HepG2 (cell line): ENCODE data around the gene HMX1. TPM values are rescaled to one million over a fixed set of nuclear protein-coding genes. Genes with fewer than 3 reads are reported as not detected.

ENCODE experiments used
- ATAC-seq: fragments of 200-7000 bp; cut with Tn5 transposase; 3 replicates; pipeline ENCODE4 v1.9.1; 2020; ENCODE audit warnings: mild to moderate bottlenecking, moderate library complexity
- BruUV-seq: library from RNA; stranded (reverse); fragments of 400-500 nt; replicated peaks from 2 replicates; lab custom pipeline; 2021; lab: Mats Ljungman, UMichigan
- CTCF ChIA-PET: fragments of 300-600 bp; formaldehyde crosslinking; extraction: SDS; loops from one replicate; lab custom pipeline; 2021; ENCODE audit warnings: low total read pairs, inconsistent platforms, low intra/inter-chr PET ratio; lab: Yijun Ruan, JAX
- POLR2A ChIA-PET: fragments of 350-600 bp; sonication (Branson Sonifier 250); formaldehyde crosslinking; loops from one replicate; lab custom pipeline; 2020; ENCODE audit warnings: antibody characterized with exemption, inconsistent platforms; lab: Yijun Ruan, JAX
- DNase-seq: peaks from one replicate; pipeline ENCODE4 v3.0.0-alpha.2; 2015; ENCODE audit warnings: low spot score
- FAIRE-seq: peaks from 3 replicates; lab custom pipeline; 2011; peaks lifted over from hg19 to GRCh38; lab: Jason Lieb, UNC
- H2AFZ ChIP-seq: one replicate; pipeline ENCODE4 v1.6.1; 2011; ENCODE audit warnings: low read length, inconsistent platforms
- H3K27ac ChIP-seq: fragments of 300-600 bp; 3 replicates; pipeline ENCODE4 v1.8.0; 2011; ENCODE audit warnings: mixed run types, mild to moderate bottlenecking, mixed read lengths, low read length, inconsistent platforms; ENCODE audit not compliant: insufficient read depth; ENCODE audit errors: extremely low read length
- H3K27me3 ChIP-seq, 2 experiments: fragments of 200-600 bp in 1 of 2; 2 replicates in 1 of 2; 3 replicates in 1 of 2; pipeline versions ENCODE4 v1.6.0 to v1.8.0; 2011; ENCODE audit warnings: low read length in 2 of 2, mild to moderate bottlenecking in 2 of 2, moderate library complexity in 2 of 2, inconsistent platforms in 1 of 2; ENCODE audit not compliant: insufficient read depth in 2 of 2, control insufficient read depth in 1 of 2
- H3K36me3 ChIP-seq, 2 experiments: fragments of 200-600 bp in 1 of 2; replicated peaks in 1 of 2; 2 replicates in 1 of 2; 3 replicates in 1 of 2; pipeline versions ENCODE4 v1.5.1 to v1.8.0; 2011; ENCODE audit warnings: low read length in 2 of 2, inconsistent platforms in 1 of 2; ENCODE audit not compliant: insufficient read depth in 2 of 2, control insufficient read depth in 1 of 2
- H3K4me1 ChIP-seq: 2 replicates; pipeline ENCODE4 v1.5.1; 2012; ENCODE audit warnings: low read length, inconsistent platforms; ENCODE audit not compliant: insufficient read depth
- H3K4me2 ChIP-seq: 2 replicates; pipeline ENCODE4 v1.6.0; 2011; ENCODE audit warnings: low read depth, low read length, inconsistent platforms
- H3K4me3 ChIP-seq, 3 experiments: fragments of 200-600 bp in 1 of 3; sonication (generic), shearing (Covaris generic) in 1 of 3; replicated peaks in 1 of 3; 2 replicates each; pipeline ENCODE4 v1.5.1; 2011 to 2016; ENCODE audit warnings: low read length in 3 of 3, inconsistent platforms in 2 of 3, low read depth in 2 of 3, mild to moderate bottlenecking in 2 of 3, control low read depth in 1 of 3, mixed read lengths in 1 of 3; ENCODE audit not compliant: insufficient read depth in 1 of 3
- H3K79me2 ChIP-seq: one replicate; pipeline ENCODE4 v1.6.1; 2011; ENCODE audit warnings: low read length, inconsistent platforms; ENCODE audit not compliant: insufficient read depth
- H3K9ac ChIP-seq: 2 replicates; pipeline ENCODE4 v1.6.0; 2011; ENCODE audit warnings: mild to moderate bottlenecking, low read depth, low read length, inconsistent platforms; ENCODE audit not compliant: insufficient read depth
- H3K9me3 ChIP-seq: 2 replicates; pipeline ENCODE4 v1.5.1; 2012; ENCODE audit warnings: mild to moderate bottlenecking, low read length
- H4K20me1 ChIP-seq: 2 replicates; pipeline ENCODE4 v1.6.0; 2011; ENCODE audit warnings: inconsistent platforms, mild to moderate bottlenecking, low read length, moderate library complexity; ENCODE audit not compliant: insufficient read depth
- ATF7-NPFF ChIP-seq: sonication (generic); formaldehyde crosslinking; IDR thresholded peaks from 2 replicates; pipeline ENCODE4 v1.8.1; 2023; ENCODE audit warnings: mild to moderate bottlenecking, low read depth, missing genetic modification reagents, moderate library complexity
- BRD4 ChIP-seq: sonication (generic); formaldehyde crosslinking; IDR thresholded peaks from 2 replicates; pipeline ENCODE4 v1.4.0; 2020; ENCODE audit warnings: missing genetic modification reagents
- CC2D1A ChIP-seq: sonication (generic); formaldehyde crosslinking; IDR thresholded peaks from 2 replicates; pipeline ENCODE4 v1.8.1; 2023; ENCODE audit warnings: mild to moderate bottlenecking, missing genetic modification reagents
- IKZF1 ChIP-seq: fragments of 450-650 bp; IDR thresholded peaks from 2 replicates; pipeline ENCODE4 v1.7.1; 2016
- KLF15 ChIP-seq: sonication (generic); formaldehyde crosslinking; IDR thresholded peaks from 2 replicates; pipeline ENCODE4 v1.8.1; 2023; ENCODE audit warnings: borderline replicate concordance, mild to moderate bottlenecking, inconsistent platforms, missing genetic modification reagents, mixed read lengths
- MAZ ChIP-seq, 2 experiments: sonication (generic) in 1 of 2; formaldehyde crosslinking in 1 of 2; IDR thresholded peaks; 2 replicates each; pipeline versions ENCODE4 v1.5.0 to v1.6.1; 2012 to 2020; ENCODE audit warnings: low read depth in 2 of 2, mild to moderate bottlenecking in 2 of 2, borderline replicate concordance in 1 of 2, improper control_type of control experiment in 1 of 2, low read length in 1 of 2, missing genetic modification reagents in 1 of 2, moderate library complexity in 1 of 2
- MLX ChIP-seq: IDR thresholded peaks from 2 replicates; pipeline ENCODE4 v1.6.1; 2016
- PRPF4 ChIP-seq: fragments of 200-400 bp; formaldehyde crosslinking; IDR thresholded peaks from 2 replicates; pipeline ENCODE4 v1.6.1; 2016; ENCODE audit warnings: low read length, low read depth; ENCODE audit not compliant: poor library complexity, severe bottlenecking
- RBAK ChIP-seq: sonication (generic); formaldehyde crosslinking; IDR thresholded peaks from 2 replicates; pipeline ENCODE4 v1.5.1; 2020; ENCODE audit warnings: mild to moderate bottlenecking, missing genetic modification reagents
- TERF1 ChIP-seq: sonication (generic); formaldehyde crosslinking; IDR thresholded peaks from 2 replicates; pipeline ENCODE4 v1.8.0; 2022; ENCODE audit warnings: mild to moderate bottlenecking, missing genetic modification reagents, moderate library complexity
- ZNF18 ChIP-seq: sonication (generic); formaldehyde crosslinking; IDR thresholded peaks from 2 replicates; pipeline ENCODE4 v1.8.0; 2022; ENCODE audit warnings: mild to moderate bottlenecking, missing genetic modification reagents; ENCODE audit not compliant: insufficient replicate concordance
- ZNF234 ChIP-seq: sonication (generic); formaldehyde crosslinking; conservative IDR thresholded peaks from 2 replicates; pipeline ENCODE4 v1.5.1; 2020; ENCODE audit warnings: mild to moderate bottlenecking, missing genetic modification reagents
- ZNF292 ChIP-seq: sonication (generic); formaldehyde crosslinking; IDR thresholded peaks from 2 replicates; pipeline ENCODE4 v1.8.1; 2022; ENCODE audit warnings: mild to moderate bottlenecking, low read depth, missing genetic modification reagents, borderline replicate concordance
- ZNF562 ChIP-seq: sonication (generic); formaldehyde crosslinking; IDR thresholded peaks from 2 replicates; pipeline ENCODE4 v1.8.0; 2022; ENCODE audit warnings: missing genetic modification reagents, borderline replicate concordance
- WGBS: methylation state at CpG from one replicate; pipeline ENCODE4 v1.1.6; 2017; ENCODE audit warnings: low lambda C conversion rate; 5-methylcytosine and 5-hydroxymethylcytosine counted together
- in situ Hi-C: cut with HindIII; loops from 2 replicates; pipeline ENCODE4 v1.10.0; 2017; ENCODE audit warnings: low pct_unique_long_range_greater_than_20kb; ENCODE audit not compliant: extremely low pct_ligation_motif_present
- intact Hi-C: fragments of 100-400 bp; cut with micrococcal nuclease; formaldehyde crosslinking; loops from one replicate; pipeline ENCODE4 v1.10.0; 2022; ENCODE audit not compliant: unreplicated experiment
- polyA plus RNA-seq, 8 experiments: library from polyadenylated mRNA; depleted of rRNA in 3 of 8; stranded (reverse) in 7 of 8; unstranded in 1 of 8; fragments of >200 nt; fragmentation: Illumina TruSeq in 4 of 8; extraction: Trizol in 4 of 8; gene quantifications; 2 replicates each; pipeline versions ENCODE4 v1.2.1 to v1.2.3, GENCODE V29; 2011 to 2016; ENCODE audit warnings: low read depth in 4 of 8, missing spikeins in 1 of 8, mixed read lengths in 1 of 8; ENCODE audit not compliant: insufficient read depth in 1 of 8
- total RNA-seq, 5 experiments: library from RNA; depleted of rRNA; stranded (reverse); fragments of >200 nt; fragmentation: Illumina TruSeq; extraction: Trizol; gene quantifications; 2 replicates each; pipeline ENCODE4 v1.2.3, GENCODE V29; 2016; ENCODE audit warnings: low read depth in 1 of 5
- TF ChIP-seq, protein P1 (sequence below): sonication (generic); formaldehyde crosslinking; IDR thresholded peaks from 2 replicates; pipeline ENCODE4 v1.4.0; 2020; ENCODE audit warnings: mild to moderate bottlenecking, missing genetic modification reagents, borderline replicate concordance
- TF ChIP-seq, protein P2 (sequence below): sonication (generic); formaldehyde crosslinking; IDR thresholded peaks from 2 replicates; pipeline ENCODE4 v1.4.0; 2020; ENCODE audit warnings: mild to moderate bottlenecking, missing genetic modification reagents

HMX1 gene
- total and polyA plus RNA-seq, 2 of the 13 experiments (the other 11 are each of a cell fraction or from before 2014, with no cell fraction given): not detected

- Histone ChIP-seq H4K20me1 (no peaks in the 10 kb centered on the region), H3K4me3 (no peak overlapping the region), H3K79me2 (no peaks in the 10 kb centered on the region), H3K36me3 (no peaks in the 10 kb centered on the region), H3K9ac (no peak overlapping the region), H3K9me3 (no peaks in the 10 kb centered on the region), H3K4me2 (no peak overlapping the region), H2AFZ (no peak overlapping the region), H3K27ac (no peak overlapping the region), H3K27me3 (peaks cover 19 to 89% of the 10 kb centered on the region in 2 experiments), H3K4me1 (no peaks in the 10 kb centered on the region)
- ATAC-seq (no peak), DNase-seq (no peak), FAIRE-seq (no peak)
- ChIA-PET CTCF (no interaction called here), POLR2A (no interaction called here)
- WGBS: 23% methylated on average over 10 of the region's 15 CpGs
- no TSS peak for BruUV-seq
- TF ChIP-seq CC2D1A (CRISPR knock-in tag) (no peak), ZNF562 (CRISPR knock-in tag) (no peak), ZNF292 (CRISPR knock-in tag) (no peak), ZNF234 (no peak), ATF7-NPFF (no peak), TERF1 (CRISPR knock-in tag) (no peak), KLF15 (CRISPR knock-in tag) (no peak), BRD4 (CRISPR knock-in tag) (no peak), PRPF4 (no peak), ZNF18 (CRISPR knock-in tag) (no peak), MLX (CRISPR knock-in tag) (no peak), RBAK (CRISPR knock-in tag) (no peak), MAZ (IDR thresholded peaks at IDR 0.05; ENCODE audit: borderline replicate concordance, low read depth, low read length) (no peak), MAZ (CRISPR knock-in tag; IDR thresholded peaks at IDR 0.05; ENCODE audit: low read depth) (no peak), IKZF1 (no peak)
- TF ChIP-seq, protein P1, sequence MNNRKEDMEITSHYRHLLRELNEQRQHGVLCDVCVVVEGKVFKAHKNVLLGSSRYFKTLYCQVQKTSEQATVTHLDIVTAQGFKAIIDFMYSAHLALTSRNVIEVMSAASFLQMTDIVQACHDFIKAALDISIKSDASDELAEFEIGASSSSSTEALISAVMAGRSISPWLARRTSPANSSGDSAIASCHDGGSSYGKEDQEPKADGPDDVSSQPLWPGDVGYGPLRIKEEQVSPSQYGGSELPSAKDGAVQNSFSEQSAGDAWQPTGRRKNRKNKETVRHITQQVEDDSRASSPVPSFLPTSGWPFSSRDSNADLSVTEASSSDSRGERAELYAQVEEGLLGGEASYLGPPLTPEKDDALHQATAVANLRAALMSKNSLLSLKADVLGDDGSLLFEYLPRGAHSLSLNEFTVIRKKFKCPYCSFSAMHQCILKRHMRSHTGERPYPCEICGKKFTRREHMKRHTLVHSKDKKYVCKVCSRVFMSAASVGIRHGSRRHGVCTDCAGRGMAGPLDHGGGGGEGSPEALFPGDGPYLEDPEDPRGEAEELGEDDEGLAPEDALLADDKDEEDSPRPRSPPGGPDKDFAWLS: no peak
- TF ChIP-seq, protein P2, sequence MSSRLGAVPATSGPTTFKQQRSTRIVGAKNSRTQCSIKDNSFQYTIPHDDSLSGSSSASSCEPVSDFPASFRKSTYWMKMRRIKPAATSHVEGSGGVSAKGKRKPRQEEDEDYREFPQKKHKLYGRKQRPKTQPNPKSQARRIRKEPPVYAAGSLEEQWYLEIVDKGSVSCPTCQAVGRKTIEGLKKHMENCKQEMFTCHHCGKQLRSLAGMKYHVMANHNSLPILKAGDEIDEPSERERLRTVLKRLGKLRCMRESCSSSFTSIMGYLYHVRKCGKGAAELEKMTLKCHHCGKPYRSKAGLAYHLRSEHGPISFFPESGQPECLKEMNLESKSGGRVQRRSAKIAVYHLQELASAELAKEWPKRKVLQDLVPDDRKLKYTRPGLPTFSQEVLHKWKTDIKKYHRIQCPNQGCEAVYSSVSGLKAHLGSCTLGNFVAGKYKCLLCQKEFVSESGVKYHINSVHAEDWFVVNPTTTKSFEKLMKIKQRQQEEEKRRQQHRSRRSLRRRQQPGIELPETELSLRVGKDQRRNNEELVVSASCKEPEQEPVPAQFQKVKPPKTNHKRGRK: no peak
- in situ Hi-C loops (no loop called here), intact Hi-C loops (loop anchor here (10.0 kb wide), 1 partner anchor 226 kb away; no protein-coding TSS in a partner anchor)
Measured at GRCh38 chr4:8910822-8911315, 39.2 kb upstream of the HMX1 start.
